Activated T-helper 17 cell treated with anti-CD3 and anti-CD28 coated beads, Interleukin-2, amount 50 U/mL, for 72 hours (primary cell): ENCODE measurements around the gene PCNX3. TPM values are rescaled to one million over a fixed set of nuclear protein-coding genes. Genes with fewer than 3 reads are reported as not detected.
A peak's percentile ranks its signal among the peaks of the same experiment; 100 is the strongest.

Source experiments
- ATAC-seq: fragments of 150-1000 bp; cut with Tn5 transposase; replicated peaks from 2 replicates; pipeline ENCODE4 v1.10.0; 2021; ENCODE audit warnings: mild to moderate bottlenecking, moderate library complexity
- H3K27ac Mint-ChIP-seq: one replicate; pipeline ENCODE4 v1.8.0; 2022; ENCODE audit warnings: mixed read lengths
- H3K27me3 Mint-ChIP-seq: one replicate; pipeline ENCODE4 v1.8.0; 2022; ENCODE audit warnings: mixed read lengths
- H3K36me3 Mint-ChIP-seq: one replicate; pipeline ENCODE4 v1.8.0; 2022; ENCODE audit warnings: low read depth, mild to moderate bottlenecking, mixed read lengths
- H3K4me1 Mint-ChIP-seq: one replicate; pipeline ENCODE4 v1.8.0; 2022; ENCODE audit warnings: mixed read lengths
- H3K4me3 Mint-ChIP-seq: one replicate; pipeline ENCODE4 v1.8.0; 2022; ENCODE audit warnings: mild to moderate bottlenecking, mixed read lengths
- H3K9me3 Mint-ChIP-seq: one replicate; pipeline ENCODE4 v1.8.0; 2022; ENCODE audit warnings: mixed read lengths
- total RNA-seq, 2 donors: library from RNA; stranded (reverse); gene quantifications; one replicate each; pipeline ENCODE4 v1.2.3, GENCODE V29; 2022

PCNX3 gene
- 10 to 100 TPM; 20.8 to 39.1 TPM for total RNA-seq

GRCh38 chr11:65615229-65615949 lies at the start of gene PCNX3:
PCNX3 (plus strand) TSS chr11:65615776; CDS start chr11:65616312, 536 bp downstream.
- Mint-ChIP-seq H3K27me3 (no peaks in the 10 kb centered on the region), H3K36me3 (peaks cover 86% of the 10 kb centered on the region), H3K9me3 (no peaks in the 10 kb centered on the region), H3K27ac (peak within 1 kb of the TSS; percentile 93), H3K4me1 (peaks cover 18% of the 10 kb centered on the region), H3K4me3 (peak within 1 kb of the TSS; percentile 96)
- peak; percentile 91 for ATAC-seq

GRCh38 chr11:65569164-65569972 lies 46.2 kb upstream of the PCNX3 start:
- peak; percentile 28 for ATAC-seq
- no peaks in the 10 kb centered on the region for H3K27me3 Mint-ChIP-seq
- peak overlapping the region; percentile 94 for H3K27ac Mint-ChIP-seq
- H3K4me1 Mint-ChIP-seq = peaks cover 28% of the 10 kb centered on the region
- peak overlapping the region; percentile 94 for H3K4me3 Mint-ChIP-seq
- H3K36me3 Mint-ChIP-seq = peaks cover 60% of the 10 kb centered on the region
- no peaks in the 10 kb centered on the region for H3K9me3 Mint-ChIP-seq

- H3K4me3 Mint-ChIP-seq = peak within 1 kb of the TSS; percentile 94
- H3K4me1 Mint-ChIP-seq = peaks cover 31% of the 10 kb centered on the region
- H3K27ac Mint-ChIP-seq = peak within 1 kb of the TSS; percentile 94
- peak; percentile 81 for ATAC-seq
- H3K27me3 Mint-ChIP-seq = no peaks in the 10 kb centered on the region
- H3K9me3 Mint-ChIP-seq = no peaks in the 10 kb centered on the region
- H3K36me3 Mint-ChIP-seq = peaks cover 69% of the 10 kb centered on the region
Measured at GRCh38 chr11:65569973-65570918, 45.3 kb upstream of the PCNX3 start, which contains the start of gene ZNRD2. ZNRD2 (plus strand) TSS chr11:65570477; CDS start chr11:65570492, 15 bp downstream.

GRCh38 chr11:65571420-65571819 lies 44.2 kb upstream of the PCNX3 start:
- no peaks in the 10 kb centered on the region for H3K9me3 Mint-ChIP-seq
- no peak for ATAC-seq
- H3K36me3 Mint-ChIP-seq = peaks cover 76% of the 10 kb centered on the region
- H3K27ac Mint-ChIP-seq = peak overlapping the region; percentile 90
- no peaks in the 10 kb centered on the region for H3K27me3 Mint-ChIP-seq
- H3K4me3 Mint-ChIP-seq = peak overlapping the region; percentile 94
- H3K4me1 Mint-ChIP-seq = peaks cover 25% of the 10 kb centered on the region

- Mint-ChIP-seq H3K9me3 (no peaks in the 10 kb centered on the region), H3K4me1 (peaks cover 25% of the 10 kb centered on the region), H3K27ac (peak overlapping the region; percentile 90), H3K36me3 (peaks cover 81% of the 10 kb centered on the region), H3K4me3 (peak overlapping the region; percentile 94), H3K27me3 (no peaks in the 10 kb centered on the region)
- ATAC-seq = no peak
Measured at GRCh38 chr11:65571940-65572339, 43.6 kb upstream of the PCNX3 start.

- H3K27ac Mint-ChIP-seq = peak within 1 kb of the TSS; percentile 94
- no peaks in the 10 kb centered on the region for H3K9me3 Mint-ChIP-seq
- no peak for ATAC-seq
- H3K4me1 Mint-ChIP-seq = peaks cover 25% of the 10 kb centered on the region
- H3K27me3 Mint-ChIP-seq = no peaks in the 10 kb centered on the region
- H3K4me3 Mint-ChIP-seq = peak within 1 kb of the TSS; percentile 94
- H3K36me3 Mint-ChIP-seq = peaks cover 86% of the 10 kb centered on the region
Measured at GRCh38 chr11:65572356-65573051, 43.1 kb upstream of the PCNX3 start, which contains the start of gene FAM89B. FAM89B (plus strand) TSS chr11:65572538; CDS start chr11:65572670, 132 bp downstream.

- Mint-ChIP-seq H3K27ac (peak overlapping the region; percentile 94), H3K9me3 (no peaks in the 10 kb centered on the region), H3K36me3 (peaks cover 89% of the 10 kb centered on the region), H3K4me1 (peaks cover 24% of the 10 kb centered on the region), H3K27me3 (no peaks in the 10 kb centered on the region), H3K4me3 (peak overlapping the region; percentile 94)
- no peak for ATAC-seq
Measured at GRCh38 chr11:65573391-65574079, 42.0 kb upstream of the PCNX3 start.

- peaks cover 89% of the 10 kb centered on the region for H3K36me3 Mint-ChIP-seq
- peak; percentile 42 for ATAC-seq
- H3K27me3 Mint-ChIP-seq = no peaks in the 10 kb centered on the region
- peak overlapping the region; percentile 94 for H3K4me3 Mint-ChIP-seq
- H3K9me3 Mint-ChIP-seq = no peaks in the 10 kb centered on the region
- H3K27ac Mint-ChIP-seq = peak overlapping the region; percentile 94
- H3K4me1 Mint-ChIP-seq = peaks cover 23% of the 10 kb centered on the region
Measured at GRCh38 chr11:65574109-65574810, 41.3 kb upstream of the PCNX3 start.

GRCh38 chr11:65574811-65575567 lies 40.6 kb upstream of the PCNX3 start:
- peaks cover 23% of the 10 kb centered on the region for H3K4me1 Mint-ChIP-seq
- ATAC-seq = no peak
- no peaks in the 10 kb centered on the region for H3K9me3 Mint-ChIP-seq
- H3K36me3 Mint-ChIP-seq = peaks cover 90% of the 10 kb centered on the region
- H3K4me3 Mint-ChIP-seq = peak overlapping the region; percentile 94
- peak overlapping the region; percentile 94 for H3K27ac Mint-ChIP-seq
- H3K27me3 Mint-ChIP-seq = no peaks in the 10 kb centered on the region

GRCh38 chr11:65575568-65576231 lies 39.9 kb upstream of the PCNX3 start, which contains the start of gene EHBP1L1:
EHBP1L1 (plus strand) TSS chr11:65576053; CDS start chr11:65576303, 250 bp downstream.
- ATAC-seq = peak; percentile 57
- H3K9me3 Mint-ChIP-seq = no peaks in the 10 kb centered on the region
- H3K36me3 Mint-ChIP-seq = peaks cover 90% of the 10 kb centered on the region
- H3K27ac Mint-ChIP-seq = peak within 1 kb of the TSS; percentile 94
- peaks cover 23% of the 10 kb centered on the region for H3K4me1 Mint-ChIP-seq
- peak within 1 kb of the TSS; percentile 94 for H3K4me3 Mint-ChIP-seq
- no peaks in the 10 kb centered on the region for H3K27me3 Mint-ChIP-seq

GRCh38 chr11:65576232-65576866 lies 39.2 kb upstream of the PCNX3 start:
- peak; percentile 2 for ATAC-seq
- peak overlapping the region; percentile 94 for H3K4me3 Mint-ChIP-seq
- H3K36me3 Mint-ChIP-seq = peaks cover 91% of the 10 kb centered on the region
- peak overlapping the region; percentile 89 for H3K27ac Mint-ChIP-seq
- no peaks in the 10 kb centered on the region for H3K9me3 Mint-ChIP-seq
- no peaks in the 10 kb centered on the region for H3K27me3 Mint-ChIP-seq
- peaks cover 23% of the 10 kb centered on the region for H3K4me1 Mint-ChIP-seq
